Ishikawa (cell line): Measurements from ENCODE around the gene NFX1.

Experiments
- EP300 ChIP-seq: IDR thresholded peaks from 2 replicates; pipeline ENCODE4 v1.6.1; 2012; ENCODE audit warnings: borderline replicate concordance
- RAD21 ChIP-seq: IDR thresholded peaks from 2 replicates; pipeline ENCODE4 v1.6.1; 2012; ENCODE audit warnings: low read depth
- TCF12 ChIP-seq: IDR thresholded peaks from 2 replicates; pipeline ENCODE4 v1.6.1; 2012; ENCODE audit warnings: low read depth
- TF ChIP-seq, protein P1 (sequence below): IDR thresholded peaks from 2 replicates; pipeline ENCODE4 v1.6.1; 2012

DNA sequence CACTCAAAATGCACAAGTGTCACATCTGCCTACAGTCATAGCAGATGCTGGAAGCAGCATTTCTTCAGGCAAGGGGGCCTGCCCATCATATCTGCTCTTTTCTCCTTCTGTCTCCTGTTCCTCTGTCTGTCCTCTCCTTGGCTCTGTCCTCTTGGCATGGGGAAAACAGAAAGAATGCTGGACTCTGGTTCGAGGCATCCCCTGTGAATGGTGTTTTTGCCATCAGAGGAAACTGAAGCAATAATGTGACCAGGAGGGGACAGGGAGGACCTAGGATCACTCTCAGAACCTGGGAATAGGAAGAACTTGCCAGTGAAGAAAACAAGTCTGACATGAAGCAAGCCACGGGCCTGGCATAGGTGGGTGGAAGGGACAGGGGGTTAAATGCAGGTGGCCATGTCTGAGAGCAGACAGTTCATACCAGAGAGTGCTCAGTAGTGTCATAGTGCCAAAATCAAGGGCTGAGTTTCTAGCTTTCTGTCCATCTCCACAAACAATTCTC, 76.7 kb downstream of the NFX1 start:
- no peak for TF ChIP-seq EP300
- TF ChIP-seq, protein P1, sequence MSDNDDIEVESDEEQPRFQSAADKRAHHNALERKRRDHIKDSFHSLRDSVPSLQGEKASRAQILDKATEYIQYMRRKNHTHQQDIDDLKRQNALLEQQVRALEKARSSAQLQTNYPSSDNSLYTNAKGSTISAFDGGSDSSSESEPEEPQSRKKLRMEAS = no peak
- TF ChIP-seq RAD21 = no peak
- TF ChIP-seq TCF12 = no peak
